Bronchus fibroblast of lung (primary cell): ENCODE data around the gene LUM. TPM values are rescaled to one million over a fixed set of nuclear protein-coding genes. Genes with fewer than 3 reads are reported as not detected.

Experiments used
- total RNA-seq: library from RNA; depleted of rRNA; stranded (reverse); fragments of >200 nt; gene quantifications from 2 replicates; pipeline ENCODE4 v1.2.3, GENCODE V29; 2015

LUM gene, protein sequence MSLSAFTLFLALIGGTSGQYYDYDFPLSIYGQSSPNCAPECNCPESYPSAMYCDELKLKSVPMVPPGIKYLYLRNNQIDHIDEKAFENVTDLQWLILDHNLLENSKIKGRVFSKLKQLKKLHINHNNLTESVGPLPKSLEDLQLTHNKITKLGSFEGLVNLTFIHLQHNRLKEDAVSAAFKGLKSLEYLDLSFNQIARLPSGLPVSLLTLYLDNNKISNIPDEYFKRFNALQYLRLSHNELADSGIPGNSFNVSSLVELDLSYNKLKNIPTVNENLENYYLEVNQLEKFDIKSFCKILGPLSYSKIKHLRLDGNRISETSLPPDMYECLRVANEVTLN
- total RNA-seq: 100 and 103 TPM in 2 replicates

DNA sequence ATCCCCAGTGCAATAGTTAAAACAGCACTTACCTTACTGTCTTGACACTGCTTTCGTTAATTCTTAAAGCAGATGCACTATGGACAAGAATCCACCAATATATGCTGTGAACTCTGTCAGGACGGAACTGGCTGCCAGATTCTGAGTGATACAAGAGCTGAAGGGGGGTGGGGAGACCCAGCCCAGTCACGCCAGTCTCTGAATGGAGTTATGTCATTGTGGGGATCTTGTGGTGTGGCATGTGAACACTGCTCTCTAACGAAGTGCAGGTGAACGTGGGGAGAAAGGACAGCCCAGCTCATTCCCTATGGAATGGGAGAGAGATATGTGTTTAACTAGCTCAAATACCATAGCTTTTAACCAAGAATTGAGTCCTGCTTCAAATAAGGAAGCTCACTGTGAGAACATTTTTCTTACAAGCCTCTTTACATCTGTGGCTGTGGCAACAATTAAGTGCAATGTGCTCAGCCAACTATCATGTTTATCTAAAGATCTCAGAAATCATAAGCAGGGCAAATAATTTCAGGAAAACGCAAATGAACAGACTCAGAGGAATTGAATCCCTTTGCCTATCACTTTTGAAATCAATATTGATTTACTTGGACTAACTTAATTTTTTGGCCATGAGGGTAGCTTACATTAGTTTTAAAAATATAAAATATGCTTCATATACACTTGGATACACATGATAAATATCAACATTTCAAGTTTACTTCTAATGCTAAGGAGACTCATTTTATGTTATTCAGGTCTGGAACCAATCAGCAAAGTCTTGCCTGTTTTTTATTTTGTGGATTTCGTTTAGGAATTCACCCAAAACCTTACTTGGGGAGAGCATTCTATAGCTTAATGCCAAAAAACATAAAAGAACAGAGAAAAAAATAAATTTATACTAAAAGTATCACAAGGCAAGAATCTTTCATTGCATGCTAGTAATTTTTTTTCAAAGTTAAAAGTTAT is at the start of gene LUM:
Gene LUM, minus strand, starts transcription at position 129 of the 960 bp plus-strand sequence. CDS start 2,515 bp downstream, outside the sequence.

DNA sequence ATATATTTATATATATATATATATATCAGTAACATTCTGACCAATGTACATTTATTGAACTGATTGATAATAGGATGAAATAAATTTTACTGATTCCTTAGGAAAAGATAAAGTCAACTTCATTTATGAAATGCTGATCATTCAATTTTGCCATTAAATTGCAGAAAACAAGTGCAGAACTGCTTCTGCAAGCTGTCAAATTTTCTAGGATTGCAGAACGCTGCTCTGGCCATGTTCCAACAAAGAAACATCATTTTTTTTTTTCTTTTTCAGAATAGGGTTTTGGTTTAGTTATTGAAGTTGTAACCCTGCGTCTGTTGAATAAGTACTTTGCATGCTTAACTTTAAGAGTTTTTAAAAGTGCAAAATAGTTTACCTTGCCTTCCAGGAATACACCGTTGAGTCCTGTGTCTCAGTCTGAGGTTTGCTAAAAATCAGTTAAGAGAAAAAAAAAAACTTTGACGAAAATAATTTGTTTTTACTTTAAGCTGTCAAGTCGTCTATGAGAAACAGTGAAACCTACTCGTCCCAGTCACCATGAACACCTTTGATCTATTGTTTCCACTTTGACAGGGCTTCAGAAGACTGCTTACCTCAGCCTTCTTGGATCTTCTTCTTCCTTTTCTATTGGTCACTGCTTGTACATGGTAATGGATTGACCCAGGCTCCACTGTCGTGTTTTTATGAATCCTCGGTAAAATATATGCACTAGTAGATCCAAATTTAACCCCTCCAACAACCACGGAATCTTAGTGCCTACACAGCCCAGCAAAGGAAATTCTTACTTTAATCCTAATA is 53.7 kb downstream of the LUM start, which contains the start of gene KERA:
Gene KERA, minus strand, starts transcription at position 657 of the 798 bp plus-strand sequence. CDS start 1,743 bp downstream, outside the sequence.

Other genes with a start within 250 kb of the LUM start
- not detected in 2 replicates for gene CCER1, start 156.3 kb downstream of the LUM start, total RNA-seq
- 0.67 TPM in 1 of 2 replicates, not detected in the other for gene EPYC, start 106.5 kb downstream of the LUM start, total RNA-seq
- not detected in 2 replicates for gene KERA, start 53.5 kb downstream of the LUM start, total RNA-seq
- 473 and 502 TPM in 2 replicates for gene DCN, start 71.3 kb upstream of the LUM start, total RNA-seq